GM12878 (cell line): ENCODE results near the gene PKP4. TPM values are rescaled to one million over a fixed set of nuclear protein-coding genes. Genes with fewer than 3 reads are reported as not detected.
A peak's percentile ranks its signal among the peaks of the same experiment; 100 is the strongest.

Experiments used
- ATAC-seq: fragments of 200-7000 bp; cut with Tn5 transposase; 3 replicates; pipeline ENCODE4 v1.9.1; 2020; ENCODE audit warnings: mild to moderate bottlenecking, moderate library complexity
- BruUV-seq: library from RNA; stranded (reverse); fragments of 400-500 nt; replicated peaks from 2 replicates; lab custom pipeline; 2021; lab: Mats Ljungman, UMichigan
- CTCF ChIA-PET: fragments of 300-600 bp; sonication (Branson Sonifier 250); formaldehyde crosslinking; extraction: SDS; loops from one replicate; lab custom pipeline; 2021; ENCODE audit warnings: inconsistent platforms; lab: Yijun Ruan, JAX
- POLR2A ChIA-PET: fragments of 350-600 bp; formaldehyde crosslinking; extraction: SDS; loops from one replicate; lab custom pipeline; 2021; ENCODE audit warnings: inconsistent platforms; lab: Charles Lee
- RAD21 ChIA-PET: fragments of 300-600 bp; sonication (Branson Sonifier 250); formaldehyde crosslinking; loops from one replicate; lab custom pipeline; 2023; ENCODE audit warnings: antibody characterized with exemption; ENCODE audit not compliant: unreplicated experiment; lab: Charles Lee
- SMC1A ChIA-PET: fragments of 300-600 bp; sonication (Branson Sonifier 250); formaldehyde crosslinking; loops from one replicate; lab custom pipeline; 2023; ENCODE audit not compliant: unreplicated experiment, uncharacterized antibody; lab: Charles Lee
- DNase-seq: peaks from one replicate; pipeline ENCODE4 v3.0.0-alpha.2; 2011; ENCODE audit warnings: low read depth, low spot score
- FAIRE-seq: peaks from 3 replicates; lab custom pipeline; 2011; peaks lifted over from hg19 to GRCh38; lab: Jason Lieb, UNC
- H2AFZ ChIP-seq: 2 replicates; pipeline ENCODE4 v1.6.0; 2011; ENCODE audit warnings: low read depth, low read length, control low read depth; ENCODE audit not compliant: control insufficient read depth
- H3K27ac ChIP-seq: 2 replicates; pipeline ENCODE4 v1.5.1; 2011; ENCODE audit warnings: control low read depth; ENCODE audit not compliant: control insufficient read depth, insufficient read depth
- H3K27me3 ChIP-seq, 2 experiments: replicated peaks in 1 of 2; 2 replicates each; pipeline versions ENCODE4 v1.6.0 to v1.6.1; 2011; ENCODE audit warnings: low read length in 1 of 2; ENCODE audit not compliant: control insufficient read depth in 2 of 2, insufficient read depth in 2 of 2
- H3K36me3 ChIP-seq, 2 experiments: 2 replicates each; pipeline ENCODE4 v1.5.1; 2011; ENCODE audit warnings: low read length in 1 of 2; ENCODE audit not compliant: control insufficient read depth in 2 of 2, insufficient read depth in 2 of 2
- H3K4me1 ChIP-seq: 2 replicates; pipeline ENCODE4 v1.6.1; 2011; ENCODE audit warnings: mild to moderate bottlenecking, low read length, moderate library complexity, mixed read lengths; ENCODE audit not compliant: control insufficient read depth, insufficient read depth
- H3K4me2 ChIP-seq: 2 replicates; pipeline ENCODE4 v1.6.0; 2011; ENCODE audit warnings: control low read depth; ENCODE audit not compliant: control insufficient read depth, insufficient read depth
- H3K4me3 ChIP-seq: fragments of 200-600 bp; sonication (generic); 2 replicates; pipeline ENCODE4 v1.5.1; 2016
- H3K79me2 ChIP-seq: 2 replicates; pipeline ENCODE4 v1.6.0; 2011; ENCODE audit warnings: low read length; ENCODE audit not compliant: control insufficient read depth, insufficient read depth
- H3K9ac ChIP-seq: 2 replicates; pipeline ENCODE4 v1.8.0; 2011; ENCODE audit warnings: low read length, control low read depth, mixed read lengths; ENCODE audit not compliant: control insufficient read depth, insufficient read depth
- H3K9me3 ChIP-seq: replicated peaks from 3 replicates; pipeline ENCODE4 v1.5.1; 2011; ENCODE audit warnings: mild to moderate bottlenecking, low read length; ENCODE audit not compliant: control insufficient read depth, insufficient read depth
- H4K20me1 ChIP-seq: 2 replicates; pipeline ENCODE4 v1.6.0; 2011; ENCODE audit not compliant: control insufficient read depth, insufficient read depth
- BCL11A ChIP-seq: IDR thresholded peaks from 2 replicates; pipeline ENCODE4 v1.6.1; 2011; ENCODE audit warnings: low read depth, low read length
- CREB1 ChIP-seq: IDR thresholded peaks from 2 replicates; pipeline ENCODE4 v1.6.1; 2012; ENCODE audit warnings: low read depth, mild to moderate bottlenecking, inconsistent platforms
- EGR1 ChIP-seq, 2 experiments: IDR thresholded peaks; 1 replicate in 1 of 2; 2 replicates in 1 of 2; pipeline ENCODE4 v1.6.1; 2011 to 2012; ENCODE audit warnings: low read depth in 2 of 2, low read length in 2 of 2, borderline replicate concordance in 1 of 2, mild to moderate bottlenecking in 1 of 2, moderate library complexity in 1 of 2
- FOXM1 ChIP-seq: IDR thresholded peaks from 2 replicates; pipeline ENCODE4 v1.6.1; 2012; ENCODE audit warnings: low read depth, mild to moderate bottlenecking, inconsistent platforms, low read length, moderate library complexity
- HDAC2 ChIP-seq: fragments of 200-600 bp; sonication (generic); IDR thresholded peaks from 2 replicates; pipeline ENCODE4 v1.6.1; 2017
- JUNB ChIP-seq: IDR thresholded peaks from 2 replicates; pipeline ENCODE4 v1.6.1; 2016; ENCODE audit warnings: antibody characterized with exemption, mild to moderate bottlenecking
- MEF2A ChIP-seq: IDR thresholded peaks from 2 replicates; pipeline ENCODE4 v1.6.1; 2011; ENCODE audit warnings: low read depth, mild to moderate bottlenecking, low read length, moderate library complexity; ENCODE audit not compliant: insufficient read depth
- MYC ChIP-seq: IDR thresholded peaks from 2 replicates; pipeline ENCODE4 v1.6.1; 2011; ENCODE audit warnings: mild to moderate bottlenecking, low read length, moderate library complexity, inconsistent platforms; ENCODE audit not compliant: insufficient read depth, insufficient replicate concordance, insufficient read length, severe bottlenecking
- PAX8 ChIP-seq: fragments of 450-650 bp; IDR thresholded peaks from 2 replicates; pipeline ENCODE4 v1.6.1; 2017; ENCODE audit warnings: mild to moderate bottlenecking, moderate library complexity
- PBX3 ChIP-seq: IDR thresholded peaks from 2 replicates; pipeline ENCODE4 v1.6.1; 2011; ENCODE audit warnings: mild to moderate bottlenecking, low read depth, low read length, moderate library complexity; ENCODE audit not compliant: insufficient replicate concordance
- RUNX3 ChIP-seq: IDR thresholded peaks from 2 replicates; pipeline ENCODE4 v1.6.1; 2012; ENCODE audit warnings: low read length, inconsistent platforms
- ZZZ3 ChIP-seq: IDR thresholded peaks from 2 replicates; pipeline ENCODE4 v1.6.1; 2011; ENCODE audit warnings: low read depth; ENCODE audit not compliant: control insufficient read depth, insufficient read length
- WGBS: methylation state at CpG from one replicate; pipeline ENCODE4 v1.1.6; 2016; ENCODE audit warnings: low lambda C conversion rate; ENCODE audit not compliant: insufficient replicate concordance, insufficient coverage; ENCODE audit errors: missing lambda C conversion rate; 5-methylcytosine and 5-hydroxymethylcytosine counted together
- in situ Hi-C: fragments of 300-500 bp; cut with MboI; formaldehyde crosslinking; loops from 9 replicates; pipeline ENCODE4 v1.14.3; 2018; ENCODE audit warnings: mixed read lengths
- intact Hi-C: fragments of 100-400 bp; cut with micrococcal nuclease; formaldehyde crosslinking; loops from one replicate; pipeline ENCODE4 v1.14.2; 2022; ENCODE audit not compliant: unreplicated experiment
- polyA plus RNA-seq, 11 experiments: library from polyadenylated mRNA; depleted of rRNA in 4 of 11; unstranded in 6 of 11; stranded (reverse) in 5 of 11; fragments of >200 nt; fragmentation: Nextera tagmentation in 4 of 11; fragmentation: Illumina TruSeq in 1 of 11; extraction: Ambion mirVana in 4 of 11; extraction: Trizol in 1 of 11; gene quantifications; 1 replicate in 1 of 11; 2 replicates in 10 of 11; pipeline versions ENCODE4 v1.2.1 to v1.2.3, GENCODE V29; 2011 to 2016; ENCODE audit warnings: inconsistent platforms in 2 of 11, missing spikeins in 2 of 11, low read depth in 1 of 11
- total RNA-seq, 4 experiments: library from RNA; depleted of rRNA in 3 of 4; stranded (reverse); fragments of >200 nt in 3 of 4; fragmentation: Illumina TruSeq in 1 of 4; extraction: Trizol in 1 of 4; gene quantifications; 2 replicates each; pipeline versions ENCODE4 v1.2.1 to v1.2.3, GENCODE V29; 2013 to 2021
- TF ChIP-seq, protein P1 (sequence below): IDR thresholded peaks from 2 replicates; pipeline ENCODE4 v1.6.1; 2012; ENCODE audit warnings: low read depth, low read length, improper control_type of control experiment
- TF ChIP-seq, protein P2 (sequence below): IDR thresholded peaks from 2 replicates; pipeline ENCODE4 v1.6.1; 2012; ENCODE audit warnings: low read depth, low read length, improper control_type of control experiment

Gene PKP4
- total and polyA plus RNA-seq, 10 of the 15 experiments (the other 5 are each of a cell fraction or from before 2014, with no cell fraction given), result 4.8 to 35.8 (median 17.7) TPM

GRCh38 chr2:158482594-158482993 is 25.8 kb downstream of the PKP4 start:
- DNase-seq (no peak), FAIRE-seq (no peak)
- POLR2A ChIA-PET, result no interaction called here
- Histone ChIP-seq H3K27me3 (no peaks in the 10 kb centered on the region), H3K27ac (no peak overlapping the region), H3K4me3 (no peak overlapping the region), H3K4me1 (no peaks in the 10 kb centered on the region)
- no TSS peak for BruUV-seq
- RAD21 ChIA-PET, result no interaction called here
- TF ChIP-seq ZZZ3 (no peak), HDAC2 (no peak)
- TF ChIP-seq, all 136 proteins: peak for 0
- intact Hi-C loops, result no loop called here
- H3K4me2 ChIP-seq, result no peak overlapping the region
- H3K9me3 ChIP-seq, result no peaks in the 10 kb centered on the region
- no peaks in the 10 kb centered on the region for H4K20me1 ChIP-seq
- no peaks in the 10 kb centered on the region for H3K36me3 ChIP-seq
- no peak for ATAC-seq
- CTCF ChIA-PET, result interaction anchor here (0.6 to 1.0 kb wide), 2 partner anchors 17 to 1180 kb away, joined by 3 to 5 read pairs; no protein-coding TSS in a partner anchor
- SMC1A ChIA-PET, result interaction anchor here (1.8 kb wide), 1 partner anchor 11 kb away, joined by 6 read pairs; no protein-coding TSS in a partner anchor
- no peak overlapping the region for H3K9ac ChIP-seq
- in situ Hi-C loops, result no loop called here
- no peaks in the 10 kb centered on the region; the same call in 1 of the 2 replicates for H3K79me2 ChIP-seq
- no peak overlapping the region for H2AFZ ChIP-seq

GRCh38 chr2:158484892-158485556 is 28.3 kb downstream of the PKP4 start:
- no peaks in the 10 kb centered on the region for H3K9me3 ChIP-seq
- BruUV-seq, result no TSS peak
- intact Hi-C loops (no loop called here), in situ Hi-C loops (no loop called here)
- no peaks in the 10 kb centered on the region for H4K20me1 ChIP-seq
- no peak overlapping the region for H2AFZ ChIP-seq
- WGBS, result 72% methylated on average over 8 of the region's 8 CpGs
- ATAC-seq, result peak; percentile 63
- CTCF ChIA-PET, result no interaction called here
- no peak overlapping the region for H3K4me3 ChIP-seq
- no peaks in the 10 kb centered on the region for H3K27me3 ChIP-seq
- no peaks in the 10 kb centered on the region; the same call in 1 of the 2 replicates for H3K79me2 ChIP-seq
- no peak for FAIRE-seq
- SMC1A ChIA-PET, result interaction anchor here (1.2 kb wide), 1 partner anchor 9 kb away, joined by 3 read pairs; no protein-coding TSS in a partner anchor
- no peak overlapping the region for H3K27ac ChIP-seq
- POLR2A ChIA-PET, result no interaction called here
- peak overlapping the region; percentile 25; the same call in 1 of the 2 replicates for H3K4me2 ChIP-seq
- DNase-seq, result no peak
- no peak overlapping the region for H3K9ac ChIP-seq
- RAD21 ChIA-PET, result no interaction called here
- H3K36me3 ChIP-seq, result no peaks in the 10 kb centered on the region
- no peaks in the 10 kb centered on the region for H3K4me1 ChIP-seq
- TF ChIP-seq PBX3 (no peak), FOXM1 (peak; percentile 36; the same call in 1 of the 2 replicates), MYC (no peak), JUNB (peak; percentile 79), EGR1 (IDR thresholded peaks at IDR 0.05; ENCODE audit: borderline replicate concordance in 1 of 2, low read depth in 2 of 2, low read length in 2 of 2) (no peak), PAX8 (no peak), CREB1 (peak; percentile 78), MEF2A (0 out of 2 replicates have a peak, but pooled peaks have one; percentile 32), BCL11A (no peak), RUNX3 (peak; percentile 74)
- TF ChIP-seq, protein P1, sequence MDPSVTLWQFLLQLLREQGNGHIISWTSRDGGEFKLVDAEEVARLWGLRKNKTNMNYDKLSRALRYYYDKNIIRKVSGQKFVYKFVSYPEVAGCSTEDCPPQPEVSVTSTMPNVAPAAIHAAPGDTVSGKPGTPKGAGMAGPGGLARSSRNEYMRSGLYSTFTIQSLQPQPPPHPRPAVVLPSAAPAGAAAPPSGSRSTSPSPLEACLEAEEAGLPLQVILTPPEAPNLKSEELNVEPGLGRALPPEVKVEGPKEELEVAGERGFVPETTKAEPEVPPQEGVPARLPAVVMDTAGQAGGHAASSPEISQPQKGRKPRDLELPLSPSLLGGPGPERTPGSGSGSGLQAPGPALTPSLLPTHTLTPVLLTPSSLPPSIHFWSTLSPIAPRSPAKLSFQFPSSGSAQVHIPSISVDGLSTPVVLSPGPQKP, result no peak
- TF ChIP-seq, protein P2, sequence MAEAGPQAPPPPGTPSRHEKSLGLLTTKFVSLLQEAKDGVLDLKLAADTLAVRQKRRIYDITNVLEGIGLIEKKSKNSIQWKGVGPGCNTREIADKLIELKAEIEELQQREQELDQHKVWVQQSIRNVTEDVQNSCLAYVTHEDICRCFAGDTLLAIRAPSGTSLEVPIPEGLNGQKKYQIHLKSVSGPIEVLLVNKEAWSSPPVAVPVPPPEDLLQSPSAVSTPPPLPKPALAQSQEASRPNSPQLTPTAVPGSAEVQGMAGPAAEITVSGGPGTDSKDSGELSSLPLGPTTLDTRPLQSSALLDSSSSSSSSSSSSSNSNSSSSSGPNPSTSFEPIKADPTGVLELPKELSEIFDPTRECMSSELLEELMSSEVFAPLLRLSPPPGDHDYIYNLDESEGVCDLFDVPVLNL, result no peak
